ENCODE data around the gene OTOGL. TPM values are rescaled to one million over a fixed set of nuclear protein-coding genes. Genes with fewer than 3 reads are reported as not detected.
A peak's percentile ranks its signal among the peaks of the same experiment; 100 is the strongest.

The OTOGL gene
- total RNA-seq (under 1 TPM; 0.54 to 0.62 TPM), polyA plus RNA-seq (under 1 TPM in 1 of 2 donors, not detected in 1; 0.20 TPM)
- long read RNA-seq, donor 1: 0 reads
- long read RNA-seq, donor 2, partial matches to known transcripts: 1 of 3 reads
- long read RNA-seq, donor 2, other reads (novel, unspliced or antisense): 2 of 3 reads

- Histone ChIP-seq H3K4me1 (ENCODE audit: control insufficient read depth in 1 of 2, insufficient read depth in 2 of 2, low read length in 2 of 2) (peaks cover 0 to 3% of the 10 kb centered on the region in 2 donors), H3K36me3 (ENCODE audit: control insufficient read depth in 1 of 2, insufficient read depth in 2 of 2, low read length in 1 of 2) (no peaks in the 10 kb centered on the region), H3K4me3 (ENCODE audit: low read length in 2 of 2) (no peak within 1 kb of the TSS), H3K27ac (ENCODE audit: low read depth in 1 of 2, low read length in 2 of 2) (no peak within 1 kb of the TSS), H3K27me3 (ENCODE audit: control insufficient read depth in 1 of 2, insufficient read depth in 2 of 2, low read length in 1 of 2) (no peaks in the 10 kb centered on the region), H3K9me3 (ENCODE audit: control insufficient read depth, low read length) (no peaks in the 10 kb centered on the region)
- WGBS, 2 donors: 6 to 22% methylated on average over 2 of the region's 2 CpGs
- ATAC-seq (ENCODE audit: low FRiP score) (no peak), DNase-seq (no peak)
- intact Hi-C loops (cut with DNase I): no loop called here
Measured at GRCh38 chr12:80099259-80099658, at the start of gene OTOGL. Gene OTOGL (plus strand): TSS chr12:80099537. CDS start chr12:80209432, 109,895 bp downstream.

GRCh38 chr12:80050236-80050635 is 49.1 kb upstream of the OTOGL start:
- 92 to 98% methylated on average over 2 of the region's 2 CpGs for WGBS, 2 donors
- no peak for ATAC-seq (ENCODE audit: low FRiP score)

GRCh38 chr12:80053051-80053790 is 46.1 kb upstream of the OTOGL start:
- H3K36me3 ChIP-seq (ENCODE audit: control insufficient read depth in 1 of 2, insufficient read depth in 2 of 2, low read length in 1 of 2): no peaks in the 10 kb centered on the region
- H3K9me3 ChIP-seq (ENCODE audit: control insufficient read depth, low read length): no peaks in the 10 kb centered on the region
- DNase-seq (peak; percentile 91 to 93), ATAC-seq (ENCODE audit: low FRiP score) (peak; percentile 86)
- H3K4me1 ChIP-seq (ENCODE audit: control insufficient read depth in 1 of 2, insufficient read depth in 2 of 2, low read length in 2 of 2): no peaks in the 10 kb centered on the region
- peak overlapping the region in 1 of 2 donors; percentile 57 for H3K27ac ChIP-seq (ENCODE audit: low read depth in 1 of 2, low read length in 2 of 2)
- H3K27me3 ChIP-seq (ENCODE audit: control insufficient read depth in 1 of 2, insufficient read depth in 2 of 2, low read length in 1 of 2): no peaks in the 10 kb centered on the region
- intact Hi-C loops (cut with DNase I): loop anchor here (2.0 to 10.0 kb wide), 5 partner anchors 118 to 498 kb away; partner anchors contain the start of gene PPP1R12A (in 1 of the 2)
- peak overlapping the region in 1 of 2 donors; percentile 15 for H3K4me3 ChIP-seq (ENCODE audit: low read length in 2 of 2)
- 3 to 5% methylated on average over 6 of the region's 6 CpGs for WGBS, 2 donors

More at GRCh38 chr12:80050236-80050635, 49.1 kb upstream of the OTOGL start:
- Histone ChIP-seq H3K27me3 (ENCODE audit: control insufficient read depth in 1 of 2, insufficient read depth in 2 of 2, low read length in 1 of 2) (no peaks in the 10 kb centered on the region), H3K4me1 (ENCODE audit: control insufficient read depth in 1 of 2, insufficient read depth in 2 of 2, low read length in 2 of 2) (no peaks in the 10 kb centered on the region), H3K4me3 (ENCODE audit: low read length in 2 of 2) (no peak overlapping the region), H3K36me3 (ENCODE audit: control insufficient read depth in 1 of 2, insufficient read depth in 2 of 2, low read length in 1 of 2) (no peaks in the 10 kb centered on the region), H3K9me3 (ENCODE audit: control insufficient read depth, low read length) (no peaks in the 10 kb centered on the region), H3K27ac (ENCODE audit: low read depth in 1 of 2, low read length in 2 of 2) (no peak overlapping the region)
- no peak for DNase-seq
- intact Hi-C loops (cut with DNase I): loop anchor here (5.0 to 10.0 kb wide), 4 partner anchors 118 to 495 kb away; no protein-coding TSS in a partner anchor

GRCh38 chr12:80056232-80056631 is 43.1 kb upstream of the OTOGL start:
- Histone ChIP-seq H3K27ac (ENCODE audit: low read depth in 1 of 2, low read length in 2 of 2) (no peak overlapping the region), H3K36me3 (ENCODE audit: control insufficient read depth in 1 of 2, insufficient read depth in 2 of 2, low read length in 1 of 2) (no peaks in the 10 kb centered on the region), H3K27me3 (ENCODE audit: control insufficient read depth in 1 of 2, insufficient read depth in 2 of 2, low read length in 1 of 2) (no peaks in the 10 kb centered on the region), H3K4me1 (ENCODE audit: control insufficient read depth in 1 of 2, insufficient read depth in 2 of 2, low read length in 2 of 2) (no peaks in the 10 kb centered on the region), H3K4me3 (ENCODE audit: low read length in 2 of 2) (no peak overlapping the region), H3K9me3 (ENCODE audit: control insufficient read depth, low read length) (no peaks in the 10 kb centered on the region)
- ATAC-seq (ENCODE audit: low FRiP score) (no peak), DNase-seq (no peak)
- intact Hi-C loops (cut with DNase I): loop anchor here (5.0 to 10.0 kb wide), 3 partner anchors 61 to 501 kb away; no protein-coding TSS in a partner anchor
- 31 to 36% methylated on average over 4 of the region's 4 CpGs for WGBS, 2 donors

GRCh38 chr12:80056845-80057244 is 42.5 kb upstream of the OTOGL start:
- ATAC-seq (ENCODE audit: low FRiP score) (peak; percentile 16), DNase-seq (peak in 1 of 2 donors; percentile 53)
- H3K27ac ChIP-seq (ENCODE audit: low read depth in 1 of 2, low read length in 2 of 2): no peak overlapping the region
- H3K36me3 ChIP-seq (ENCODE audit: control insufficient read depth in 1 of 2, insufficient read depth in 2 of 2, low read length in 1 of 2): no peaks in the 10 kb centered on the region
- intact Hi-C loops (cut with DNase I): loop anchor here (5.0 to 10.0 kb wide), 3 partner anchors 60 to 502 kb away; no protein-coding TSS in a partner anchor
- no peak overlapping the region for H3K4me3 ChIP-seq (ENCODE audit: low read length in 2 of 2)
- H3K27me3 ChIP-seq (ENCODE audit: control insufficient read depth in 1 of 2, insufficient read depth in 2 of 2, low read length in 1 of 2): no peaks in the 10 kb centered on the region
- no peaks in the 10 kb centered on the region for H3K9me3 ChIP-seq (ENCODE audit: control insufficient read depth, low read length)
- no peaks in the 10 kb centered on the region for H3K4me1 ChIP-seq (ENCODE audit: control insufficient read depth in 1 of 2, insufficient read depth in 2 of 2, low read length in 2 of 2)

GRCh38 chr12:80058586-80058985 is 40.8 kb upstream of the OTOGL start:
- 66% methylated on average over 2 of the region's 2 CpGs for WGBS, 2 donors
- intact Hi-C loops (cut with DNase I): loop anchor here (5.0 to 10.0 kb wide), 3 partner anchors 59 to 504 kb away; no protein-coding TSS in a partner anchor
- ATAC-seq (ENCODE audit: low FRiP score): no peak

GRCh38 chr12:80059102-80059501 is 40.2 kb upstream of the OTOGL start:
- Histone ChIP-seq H3K27ac (ENCODE audit: low read depth in 1 of 2, low read length in 2 of 2) (no peak overlapping the region), H3K9me3 (ENCODE audit: control insufficient read depth, low read length) (no peaks in the 10 kb centered on the region), H3K4me1 (ENCODE audit: control insufficient read depth in 1 of 2, insufficient read depth in 2 of 2, low read length in 2 of 2) (no peaks in the 10 kb centered on the region), H3K36me3 (ENCODE audit: control insufficient read depth in 1 of 2, insufficient read depth in 2 of 2, low read length in 1 of 2) (no peaks in the 10 kb centered on the region), H3K27me3 (ENCODE audit: control insufficient read depth in 1 of 2, insufficient read depth in 2 of 2, low read length in 1 of 2) (no peaks in the 10 kb centered on the region), H3K4me3 (ENCODE audit: low read length in 2 of 2) (no peak overlapping the region)
- intact Hi-C loops (cut with DNase I): loop anchor here (5.0 to 10.0 kb wide), 3 partner anchors 58 to 504 kb away; no protein-coding TSS in a partner anchor
- DNase-seq: no peak
- 79 to 85% methylated on average over 1 of the region's 1 CpG for WGBS, 2 donors
- ATAC-seq (ENCODE audit: low FRiP score): no peak

More at GRCh38 chr12:80058586-80058985, 40.8 kb upstream of the OTOGL start:
- Histone ChIP-seq H3K27me3 (ENCODE audit: control insufficient read depth in 1 of 2, insufficient read depth in 2 of 2, low read length in 1 of 2) (no peaks in the 10 kb centered on the region), H3K36me3 (ENCODE audit: control insufficient read depth in 1 of 2, insufficient read depth in 2 of 2, low read length in 1 of 2) (no peaks in the 10 kb centered on the region), H3K27ac (ENCODE audit: low read depth in 1 of 2, low read length in 2 of 2) (no peak overlapping the region), H3K4me1 (ENCODE audit: control insufficient read depth in 1 of 2, insufficient read depth in 2 of 2, low read length in 2 of 2) (no peaks in the 10 kb centered on the region), H3K9me3 (ENCODE audit: control insufficient read depth, low read length) (no peaks in the 10 kb centered on the region), H3K4me3 (ENCODE audit: low read length in 2 of 2) (no peak overlapping the region)
- no peak for DNase-seq

- 70 to 92% methylated on average over 2 of the region's 2 CpGs for WGBS, 2 donors
- Histone ChIP-seq H3K4me3 (ENCODE audit: low read length in 2 of 2) (no peak overlapping the region), H3K27me3 (ENCODE audit: control insufficient read depth in 1 of 2, insufficient read depth in 2 of 2, low read length in 1 of 2) (no peaks in the 10 kb centered on the region), H3K27ac (ENCODE audit: low read depth in 1 of 2, low read length in 2 of 2) (no peak overlapping the region), H3K9me3 (ENCODE audit: control insufficient read depth, low read length) (no peaks in the 10 kb centered on the region), H3K36me3 (ENCODE audit: control insufficient read depth in 1 of 2, insufficient read depth in 2 of 2, low read length in 1 of 2) (no peaks in the 10 kb centered on the region), H3K4me1 (ENCODE audit: control insufficient read depth in 1 of 2, insufficient read depth in 2 of 2, low read length in 2 of 2) (no peaks in the 10 kb centered on the region)
- DNase-seq: no peak
- intact Hi-C loops (cut with DNase I): loop anchor here (5.0 to 10.0 kb wide), 3 partner anchors 57 to 505 kb away; no protein-coding TSS in a partner anchor
- ATAC-seq (ENCODE audit: low FRiP score): no peak
Measured at GRCh38 chr12:80059875-80060274, 39.5 kb upstream of the OTOGL start.

Measured in aorta (tissue), 5 donors.